ENCODE measurements around the gene SELPLG. TPM values are rescaled to one million over a fixed set of nuclear protein-coding genes. Genes with fewer than 3 reads are reported as not detected.

Gene SELPLG
- total RNA-seq, 1 donor from 2014 or later: 0.46 TPM

DNA sequence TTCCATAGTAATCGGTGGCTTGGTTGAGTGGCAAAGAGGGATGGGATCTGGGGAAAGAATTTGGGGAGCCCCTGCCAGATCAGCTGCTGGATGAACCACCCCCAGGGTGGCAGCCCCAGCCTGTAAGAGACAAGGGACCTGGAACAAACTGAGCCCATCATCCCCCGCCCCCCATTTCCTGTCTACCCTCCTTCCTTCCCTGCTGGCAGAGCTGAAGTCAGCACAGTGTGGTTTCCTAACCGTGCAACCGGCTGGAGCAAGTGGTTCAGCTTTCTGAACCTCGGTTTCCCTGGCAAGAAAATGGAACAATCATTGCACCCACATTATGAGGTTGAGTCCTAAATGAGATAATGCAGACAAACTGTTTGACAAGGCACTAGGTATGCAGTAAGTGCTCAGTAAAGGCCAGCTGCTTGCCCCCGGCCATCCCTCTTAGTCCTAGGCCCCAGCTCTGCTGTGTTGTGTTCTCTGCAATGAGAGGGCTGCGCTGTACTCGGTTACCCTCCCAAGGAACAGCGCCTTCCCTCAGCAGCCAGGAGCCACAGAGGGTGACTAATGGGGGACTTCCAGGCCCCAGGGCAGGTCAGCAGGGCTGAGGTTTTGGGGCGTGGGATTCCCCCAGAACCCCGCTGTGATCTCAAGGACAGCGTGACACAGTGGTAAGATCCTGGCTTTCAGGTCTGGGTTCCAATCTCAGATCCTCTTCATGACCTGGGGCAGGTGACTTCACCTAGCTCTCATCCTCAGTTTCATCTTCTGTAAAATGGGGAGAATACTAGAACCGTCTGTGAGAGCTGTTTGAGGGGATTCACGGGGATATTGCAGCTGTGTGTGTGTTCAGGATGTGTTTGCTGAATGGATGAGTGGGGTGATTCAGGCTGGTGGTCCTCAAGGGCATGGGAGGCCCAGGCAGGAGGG lies 16.5 kb downstream of the SELPLG start:
- no peak for DNase-seq (ENCODE audit: low read depth)
- TF ChIP-seq CTCF (conservative IDR thresholded peaks at IDR 0.05; ENCODE audit: low read depth, low read length): no peak
- no peak overlapping the region for H3K4me3 ChIP-seq (ENCODE audit: low read depth, low read length)

DNA sequence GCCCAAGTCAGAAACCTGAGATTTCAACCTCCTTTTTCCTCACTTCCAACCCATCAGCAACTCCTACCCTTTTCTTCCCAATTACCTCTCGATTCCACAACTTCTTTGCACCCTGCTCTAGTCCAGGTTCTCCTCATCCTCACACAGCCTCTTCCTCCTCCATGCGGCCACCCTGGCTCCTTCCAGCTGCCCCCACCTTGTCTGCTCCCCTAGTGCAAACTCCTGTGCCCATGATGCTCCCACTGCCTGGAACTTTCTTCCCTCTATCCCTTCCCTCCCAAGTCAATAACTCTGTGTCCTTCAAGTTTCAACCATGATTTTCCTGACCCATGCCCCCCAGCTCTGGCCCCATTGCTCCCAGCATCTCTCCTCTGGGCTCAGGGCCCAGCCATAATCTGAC lies 17.3 kb downstream of the SELPLG start:
- no peak for TF ChIP-seq CTCF (conservative IDR thresholded peaks at IDR 0.05; ENCODE audit: low read depth, low read length)
- H3K4me3 ChIP-seq (ENCODE audit: low read depth, low read length): no peak overlapping the region
- DNase-seq (ENCODE audit: low read depth): no peak

GRCh38 chr12:108615918-108616317 lies 17.8 kb downstream of the SELPLG start:
- DNase-seq (ENCODE audit: low read depth): no peak
- TF ChIP-seq CTCF (conservative IDR thresholded peaks at IDR 0.05; ENCODE audit: low read depth, low read length): no peak
- no peak overlapping the region for H3K4me3 ChIP-seq (ENCODE audit: low read depth, low read length)

GRCh38 chr12:108614639-108615038 lies 19.1 kb downstream of the SELPLG start:
- no peak for DNase-seq (ENCODE audit: low read depth)
- no peak for TF ChIP-seq CTCF (conservative IDR thresholded peaks at IDR 0.05; ENCODE audit: low read depth, low read length)
- no peak overlapping the region for H3K4me3 ChIP-seq (ENCODE audit: low read depth, low read length)

- no peak overlapping the region for H3K4me3 ChIP-seq (ENCODE audit: low read depth, low read length)
- no peak for DNase-seq (ENCODE audit: low read depth)
- no peak for TF ChIP-seq CTCF (conservative IDR thresholded peaks at IDR 0.05; ENCODE audit: low read depth, low read length)
Measured at GRCh38 chr12:108614041-108614440, 19.7 kb downstream of the SELPLG start.

- H3K4me3 ChIP-seq (ENCODE audit: low read depth, low read length): no peak overlapping the region
- no peak for TF ChIP-seq CTCF (conservative IDR thresholded peaks at IDR 0.05; ENCODE audit: low read depth, low read length)
- no peak for DNase-seq (ENCODE audit: low read depth)
Measured at GRCh38 chr12:108613548-108613947, 20.1 kb downstream of the SELPLG start.

All from epithelial cell of proximal tubule (primary cell).